NCI-H187 treated with DMSO at 0.1 percent for 48 hours (cell line): ENCODE data around the gene GNG7.
"Not testable (repeated sequence)": the region's sequence is repeated elsewhere in the genome, so short reads cannot be mapped to it uniquely, and the experiment has no call there.

ENCODE experiments used
- DNase-seq: peaks from one replicate; lab custom pipeline; 2025; lab: John Stamatoyannopoulos, UW

Gene GNG7

DNA sequence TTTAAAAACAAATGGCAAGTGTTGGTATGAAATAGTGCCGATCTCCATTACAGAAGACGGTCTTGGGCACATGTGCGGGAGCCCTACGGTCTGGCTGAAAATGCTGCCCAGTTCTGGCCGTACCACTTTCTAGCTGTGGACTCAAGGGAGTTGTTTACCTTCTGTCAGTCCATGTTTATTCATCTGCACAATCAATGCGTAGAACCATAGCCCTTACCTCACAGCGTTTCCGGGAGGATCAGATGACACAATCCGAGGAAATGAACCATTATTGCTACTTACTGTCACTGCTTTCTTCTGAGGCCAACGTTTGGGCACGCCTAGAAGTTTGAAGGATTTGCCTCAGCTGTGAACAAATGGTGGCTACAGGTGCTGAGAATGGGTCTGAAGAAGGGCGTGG lies 195.4 kb downstream of the GNG7 start:
- DNase-seq: peak; percentile 89

DNA sequence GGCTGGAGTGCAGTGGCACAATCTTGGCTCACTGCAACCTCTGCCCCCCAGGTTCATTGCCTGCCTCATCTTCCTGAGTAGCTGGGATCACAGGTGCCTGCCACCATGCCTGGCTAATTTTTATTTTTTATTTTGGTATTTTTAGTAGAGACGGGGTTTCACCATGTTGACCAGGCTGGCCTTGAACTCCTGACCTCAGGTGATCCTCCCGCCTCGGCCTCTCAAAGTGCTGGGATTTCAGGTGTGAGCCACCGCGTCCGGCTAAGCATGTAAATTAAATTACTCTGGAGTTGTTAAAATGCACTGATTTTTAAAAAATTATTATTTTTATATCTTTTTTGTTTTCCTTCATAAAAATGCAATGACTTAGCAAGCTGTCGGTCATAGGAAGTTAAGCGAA lies 195.8 kb downstream of the GNG7 start:
- not testable (repeated sequence) for DNase-seq

DNA sequence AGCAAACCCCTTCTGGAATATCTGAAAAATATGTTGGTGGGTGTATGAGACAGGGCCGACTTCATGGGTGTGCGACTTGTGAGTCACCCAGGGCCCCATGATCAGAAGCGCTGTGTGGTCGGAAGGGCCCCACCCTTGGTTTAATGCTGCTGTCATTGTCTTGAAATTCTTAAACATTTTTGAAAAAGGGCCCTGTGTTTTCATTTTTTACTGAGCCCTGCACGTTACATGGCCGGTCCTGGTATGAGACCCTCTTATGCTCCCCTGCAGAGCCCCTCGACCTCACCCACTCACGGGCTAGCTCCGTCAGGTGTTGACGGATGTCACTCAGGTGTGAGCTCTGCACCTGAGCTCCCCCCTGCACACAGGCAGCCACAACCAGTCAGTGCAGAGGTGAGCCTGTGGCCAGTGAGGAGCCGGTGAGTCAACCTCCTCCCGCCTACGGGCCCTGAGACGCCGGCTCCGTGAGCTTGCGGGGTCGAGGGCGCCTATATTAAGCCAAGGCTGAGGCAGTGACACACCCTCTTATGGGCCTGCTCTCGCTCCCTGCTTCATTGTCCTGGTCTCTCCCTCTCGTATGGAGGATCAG lies 198.9 kb downstream of the GNG7 start:
- DNase-seq: no peak

DNA sequence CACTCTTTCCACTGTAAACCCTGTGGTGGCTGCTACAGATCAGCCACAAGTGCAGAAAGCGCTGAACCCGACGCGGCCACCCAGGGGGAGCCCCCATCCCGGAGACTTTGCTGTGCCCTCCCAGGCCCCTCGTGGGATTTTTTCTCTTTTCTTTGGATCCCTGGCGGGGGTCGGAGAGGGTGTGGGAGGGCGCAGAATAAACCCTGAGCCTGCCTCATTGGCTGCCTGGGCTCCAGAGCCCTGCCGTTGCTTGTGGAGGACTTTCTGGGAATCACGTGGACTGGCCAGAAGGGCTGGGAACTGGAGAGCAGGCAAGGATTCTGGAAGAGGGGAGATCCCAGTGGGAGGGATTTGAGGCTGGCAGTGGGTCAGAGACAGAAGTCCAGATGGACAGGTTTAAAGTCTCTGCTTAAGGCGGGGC lies 201.6 kb downstream of the GNG7 start:
- DNase-seq: no peak

DNA sequence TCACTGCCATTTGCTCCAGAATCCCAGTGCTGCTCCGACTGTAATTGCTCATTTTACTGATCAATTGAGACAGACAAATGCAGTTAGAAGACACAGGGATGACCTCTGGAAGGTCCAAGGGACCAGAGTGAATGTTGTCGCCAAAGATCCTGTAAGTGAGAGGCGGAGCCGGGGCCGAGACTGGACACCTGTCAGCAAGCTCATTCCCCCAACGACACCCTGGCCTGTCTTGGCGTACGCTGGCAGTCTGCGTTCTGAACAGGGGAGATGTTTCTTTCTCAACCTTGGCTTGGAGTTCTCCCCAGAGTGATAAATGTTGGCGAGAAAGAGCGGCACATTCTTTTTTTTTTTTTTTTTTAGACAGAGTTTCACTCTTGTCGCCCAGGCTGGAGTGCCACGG lies 202.3 kb downstream of the GNG7 start:
- no peak for DNase-seq

DNA sequence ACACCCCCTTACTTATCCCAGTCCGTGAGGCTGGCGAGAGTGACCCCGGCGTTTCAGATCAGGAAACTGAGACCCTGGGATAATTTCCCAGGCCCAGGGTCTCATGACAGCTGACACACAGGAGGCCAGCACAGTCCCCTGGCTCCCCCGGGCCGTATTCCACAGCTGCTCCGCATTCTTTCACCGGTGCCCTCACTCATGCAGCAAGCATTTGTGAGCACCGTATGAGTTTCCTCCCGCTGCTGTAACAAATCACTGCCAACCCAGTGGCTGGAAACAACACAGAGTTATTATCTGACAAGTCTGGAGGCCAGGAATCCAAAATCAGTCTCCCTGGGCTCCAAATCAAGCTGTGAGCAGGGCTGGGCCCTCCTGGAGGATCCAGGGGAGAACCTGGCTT lies 205.3 kb downstream of the GNG7 start:
- no peak for DNase-seq

DNA sequence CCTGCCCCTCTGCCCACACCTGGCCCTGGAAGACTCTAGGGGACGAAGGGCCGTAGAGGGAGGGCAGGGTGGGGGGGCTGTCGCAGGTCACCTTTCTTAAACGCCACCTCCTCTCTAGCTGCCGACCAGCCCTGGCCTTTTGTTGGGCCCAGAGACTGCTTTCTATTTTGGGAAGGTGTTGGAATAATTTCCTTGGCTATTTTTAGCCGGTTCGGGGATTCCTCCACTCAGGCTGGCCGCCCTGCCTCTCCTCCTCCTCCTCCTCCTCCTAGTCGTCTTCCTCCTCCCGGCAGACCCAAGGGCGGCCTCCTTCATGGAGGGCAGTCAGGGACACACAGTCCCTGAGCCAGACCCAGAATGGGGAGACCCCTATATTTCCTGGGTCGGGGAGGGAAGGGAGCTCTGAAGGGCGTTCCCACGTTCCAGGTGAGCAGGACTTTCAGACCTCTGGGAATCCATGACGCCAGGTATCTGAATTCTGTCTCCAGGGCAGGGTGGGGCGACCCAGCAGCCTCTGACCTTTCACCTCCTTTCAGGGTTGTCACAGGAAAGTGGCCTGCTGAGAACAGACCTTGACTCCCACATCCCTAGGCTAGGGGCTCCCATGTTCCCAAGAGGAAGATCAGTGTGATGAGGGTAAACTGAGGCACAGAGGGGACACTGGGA lies 206.7 kb downstream of the GNG7 start:
- DNase-seq: no peak

DNA sequence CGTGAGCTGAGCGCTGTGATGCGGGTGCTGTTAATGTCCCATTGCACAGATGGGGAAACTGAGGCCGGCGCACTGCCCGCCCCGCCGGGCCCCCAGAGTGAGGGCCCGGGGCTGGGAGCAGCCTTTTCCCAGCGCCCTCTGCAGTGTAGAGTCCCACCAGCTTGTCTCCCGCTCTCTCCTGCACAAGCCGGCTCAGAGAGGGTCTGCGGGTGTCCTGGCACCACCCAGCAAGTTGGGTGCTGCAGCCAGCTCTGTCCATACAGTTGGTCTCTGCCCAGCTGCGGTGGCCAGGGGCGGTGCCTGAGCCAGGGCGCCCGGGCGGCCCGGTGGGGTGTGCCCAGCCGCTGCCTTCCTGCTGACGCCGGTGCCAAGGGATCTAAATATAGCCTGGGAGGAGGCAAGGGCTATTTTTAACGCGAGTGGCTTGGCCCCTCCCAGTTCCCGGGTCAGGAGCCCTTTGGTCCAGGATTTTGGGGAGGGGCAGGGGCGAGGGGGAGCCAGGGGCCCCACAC lies 207.3 kb downstream of the GNG7 start:
- DNase-seq: no peak

DNA sequence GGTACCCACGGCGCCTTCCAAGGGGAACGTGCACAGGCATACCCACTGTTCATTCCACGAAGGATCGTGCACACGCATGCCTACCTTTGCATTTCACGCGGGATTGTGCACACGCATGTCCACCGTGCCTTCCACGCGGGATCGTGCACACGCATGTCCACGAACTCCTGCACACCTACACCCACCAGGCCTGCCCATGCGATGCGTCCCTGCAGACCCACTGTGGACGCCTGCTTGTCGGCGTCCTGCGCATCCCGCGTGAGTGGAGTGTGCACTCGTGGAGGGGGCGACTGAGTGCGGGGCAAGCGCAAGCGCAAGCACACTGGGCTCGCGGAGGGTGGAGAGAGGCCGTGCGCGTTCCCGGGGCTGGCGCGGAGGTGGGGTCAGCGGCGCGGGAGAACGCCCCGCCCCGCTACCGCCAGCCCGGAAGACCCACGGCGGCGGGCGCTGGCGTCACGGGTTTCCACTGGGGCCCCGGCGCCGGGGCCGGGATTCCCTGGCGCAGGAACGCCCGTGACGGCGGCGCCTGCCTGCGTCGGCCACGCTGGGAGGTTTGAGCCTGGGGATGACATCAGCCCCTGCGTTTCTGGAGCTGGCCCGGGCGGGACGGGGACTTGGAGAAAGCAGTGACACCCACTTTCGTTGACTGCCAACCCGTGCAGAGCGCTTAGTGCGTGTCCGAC lies 207.9 kb downstream of the GNG7 start:
- DNase-seq: no peak

DNA sequence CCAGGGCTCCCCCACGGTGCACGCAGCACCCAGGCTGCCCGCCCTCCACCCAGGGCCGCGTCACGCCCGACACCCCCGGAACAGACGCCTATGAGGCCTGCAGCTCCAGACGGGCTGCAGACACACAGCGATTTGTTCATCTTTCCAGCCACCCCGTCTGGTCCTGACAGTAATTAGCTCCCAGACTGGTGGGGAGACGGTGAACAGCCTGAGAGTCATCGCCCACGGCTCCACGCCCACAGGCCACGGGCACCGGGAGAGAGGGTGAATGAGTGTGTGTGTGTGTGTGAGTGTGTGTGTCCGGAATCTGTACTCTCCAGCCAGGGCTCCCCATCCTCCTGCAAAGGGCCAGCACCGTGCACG lies 208.4 kb downstream of the GNG7 start:
- DNase-seq: no peak

DNA sequence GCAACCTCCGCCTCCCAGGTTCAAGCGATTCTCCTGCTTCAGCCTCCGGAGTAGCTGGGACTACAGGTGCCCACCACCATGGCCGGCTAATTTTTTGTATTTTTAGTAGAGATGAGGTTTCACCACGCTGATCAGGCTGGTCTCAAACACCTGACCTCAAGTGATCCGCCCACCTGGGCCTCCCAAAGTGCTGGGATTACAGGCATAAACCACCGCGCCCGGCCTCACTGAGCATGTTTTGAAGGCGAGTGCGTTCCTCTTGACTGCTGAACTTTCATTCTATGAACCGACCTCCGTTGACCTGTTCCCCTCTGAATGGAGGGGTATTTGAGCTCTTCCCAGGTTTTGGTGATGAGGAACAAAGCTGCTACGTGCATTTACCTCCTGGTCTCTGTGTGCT lies 209.0 kb downstream of the GNG7 start:
- not testable (repeated sequence) for DNase-seq

DNA sequence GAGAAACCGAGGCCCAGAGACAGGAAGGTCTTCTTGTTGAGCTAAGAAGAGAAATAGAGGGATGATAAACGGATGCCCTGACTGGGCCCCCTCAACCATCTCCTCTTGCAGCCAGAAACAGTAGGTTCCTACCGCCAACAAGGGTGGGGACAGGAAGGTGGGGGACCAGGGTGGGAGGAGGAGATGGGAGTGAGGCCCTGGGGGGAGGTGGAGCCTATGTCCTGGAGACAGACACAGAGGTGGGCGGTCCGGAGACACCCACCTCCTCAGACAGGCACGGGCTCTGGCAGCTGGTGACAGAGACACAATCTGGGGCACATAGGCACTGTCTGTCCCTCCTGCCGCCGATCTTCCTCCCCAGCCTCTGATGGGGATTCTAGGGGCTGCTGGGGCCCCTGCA lies 209.6 kb downstream of the GNG7 start:
- no peak for DNase-seq

DNA sequence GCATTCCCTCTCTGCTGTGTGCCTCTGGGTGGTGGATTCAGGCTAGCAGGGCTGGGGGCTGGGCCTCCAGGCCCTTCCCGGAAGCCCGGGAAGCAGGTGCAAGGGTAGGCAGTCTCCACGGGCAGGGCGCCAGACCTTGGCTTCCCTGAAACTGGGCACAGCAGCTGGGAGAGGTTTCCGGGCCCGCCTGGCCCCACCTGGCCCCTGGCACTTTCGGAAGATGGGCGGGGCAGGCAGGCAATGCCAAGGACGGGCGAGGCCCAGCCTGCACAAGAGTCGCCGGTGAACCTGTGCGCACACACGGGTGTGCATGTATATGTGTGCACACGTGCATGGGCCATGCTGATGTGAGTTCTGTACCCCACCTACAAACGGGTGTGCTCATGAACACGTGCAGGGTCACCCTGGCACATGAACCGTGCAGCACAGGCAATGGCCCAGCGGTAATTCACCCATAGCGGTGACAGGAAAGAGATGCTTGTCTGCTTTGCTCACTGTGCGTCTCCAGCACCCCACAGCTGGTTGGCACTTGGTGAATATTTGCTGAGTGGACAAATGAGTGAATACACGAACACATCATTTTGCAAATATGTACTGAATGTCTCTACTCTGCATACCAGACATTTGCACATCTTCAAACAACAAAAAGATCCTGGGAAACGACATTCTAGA lies 211.2 kb downstream of the GNG7 start:
- DNase-seq: no peak

DNA sequence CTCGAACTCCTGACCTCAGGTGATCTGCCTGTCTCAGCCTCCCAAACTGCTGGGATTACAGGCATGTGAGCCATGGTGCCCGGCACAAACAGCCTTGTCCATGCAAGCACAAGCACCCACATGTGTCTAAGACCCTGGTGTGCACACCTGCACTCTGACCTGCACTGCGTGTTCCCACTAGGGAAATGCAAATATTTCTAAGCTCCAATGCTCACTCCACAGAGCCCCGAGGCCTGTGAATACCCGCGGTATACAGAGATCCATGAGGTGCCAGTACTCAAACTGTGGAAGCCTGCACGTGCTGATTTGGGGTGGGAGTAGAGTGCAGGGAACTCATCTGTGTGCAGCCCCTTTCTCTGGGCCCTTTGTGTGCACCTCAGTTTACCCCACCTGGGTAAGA lies 211.8 kb downstream of the GNG7 start:
- no peak for DNase-seq

DNA sequence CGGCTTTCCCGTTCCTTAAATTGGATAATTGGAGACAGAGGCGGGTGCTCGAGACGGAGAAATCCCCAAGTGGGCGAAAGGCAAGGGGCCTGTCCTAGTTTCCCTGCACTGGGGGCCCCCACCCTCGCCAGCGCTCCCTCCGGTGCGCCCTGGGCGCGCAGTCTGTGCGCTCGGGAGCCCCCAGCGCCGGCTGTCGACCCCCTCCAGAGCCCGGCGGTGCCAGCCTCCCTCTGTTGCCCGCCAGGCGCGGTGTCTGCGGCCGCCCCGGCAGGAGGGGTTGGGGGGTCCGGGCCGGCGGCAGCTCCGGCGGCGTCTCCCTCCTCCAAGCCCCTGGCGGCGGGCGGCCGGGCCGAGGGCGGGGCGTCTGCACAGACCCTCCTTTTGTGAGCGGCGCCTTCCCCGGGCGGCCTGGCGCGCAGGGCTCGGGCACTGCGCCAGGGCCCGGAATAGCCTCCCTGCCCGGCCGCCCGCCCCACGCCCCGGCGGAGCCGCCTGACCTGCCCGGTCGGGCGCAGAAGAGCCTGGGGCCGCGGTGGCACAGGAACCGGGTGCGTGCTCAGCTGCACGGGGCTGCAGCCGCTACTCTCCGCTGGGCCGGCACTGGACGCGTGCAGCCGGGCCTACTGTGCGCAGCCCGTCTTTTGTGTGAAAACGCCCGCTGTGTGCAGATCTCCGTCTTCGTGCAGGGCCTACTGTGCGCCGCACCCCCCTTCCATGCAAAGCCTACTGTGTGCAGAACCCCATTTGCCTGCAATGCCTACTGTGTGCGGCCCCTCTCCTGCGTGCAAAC lies 213.4 kb downstream of the GNG7 start:
- DNase-seq: no peak

DNA sequence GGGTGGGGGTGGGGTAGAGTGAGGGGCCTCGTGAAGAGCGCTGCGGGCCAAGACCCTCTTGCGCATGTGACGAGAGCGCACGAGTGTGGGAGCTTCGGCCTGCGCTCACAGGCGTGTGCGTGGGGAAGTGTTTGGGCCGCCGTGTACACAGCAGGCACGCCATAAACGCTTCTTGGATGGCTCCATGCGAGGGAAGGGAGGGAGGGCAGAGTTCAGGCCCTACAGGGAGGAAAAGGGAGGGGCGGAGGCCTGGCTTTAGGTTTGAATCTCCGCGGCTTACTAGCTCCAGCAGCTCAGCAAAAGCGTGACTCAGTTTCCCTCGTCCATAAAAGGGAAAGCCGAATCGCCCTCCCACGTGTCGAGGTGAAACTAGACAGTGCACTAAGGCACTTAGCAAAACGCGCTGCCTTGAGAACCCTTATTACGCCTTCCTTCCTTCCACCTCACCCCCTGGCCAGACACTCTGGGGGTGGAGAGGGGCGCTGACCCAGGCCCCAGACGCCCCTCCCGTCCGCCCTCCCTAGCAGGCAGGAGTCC lies 214.0 kb downstream of the GNG7 start:
- no peak for DNase-seq

DNA sequence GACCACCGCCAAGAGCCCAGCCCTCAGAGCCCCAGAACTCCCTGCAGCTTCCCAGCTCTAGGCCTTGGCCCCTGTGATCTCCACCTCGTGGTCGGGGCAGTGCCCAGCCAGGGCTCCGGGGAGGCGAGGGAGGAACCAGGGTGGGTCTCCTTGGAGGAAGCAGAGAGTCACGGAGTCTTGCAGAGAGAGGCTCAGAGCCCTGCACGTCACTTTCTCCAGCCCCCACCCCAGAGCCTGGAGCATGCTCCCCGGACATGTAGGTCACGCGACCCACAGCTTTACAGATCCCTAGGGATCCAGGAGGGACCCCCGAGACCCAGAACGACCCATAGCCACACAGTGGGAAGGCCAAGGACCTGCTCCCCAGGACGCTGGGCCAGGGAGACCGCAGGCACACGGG lies 214.7 kb downstream of the GNG7 start:
- no peak for DNase-seq

DNA sequence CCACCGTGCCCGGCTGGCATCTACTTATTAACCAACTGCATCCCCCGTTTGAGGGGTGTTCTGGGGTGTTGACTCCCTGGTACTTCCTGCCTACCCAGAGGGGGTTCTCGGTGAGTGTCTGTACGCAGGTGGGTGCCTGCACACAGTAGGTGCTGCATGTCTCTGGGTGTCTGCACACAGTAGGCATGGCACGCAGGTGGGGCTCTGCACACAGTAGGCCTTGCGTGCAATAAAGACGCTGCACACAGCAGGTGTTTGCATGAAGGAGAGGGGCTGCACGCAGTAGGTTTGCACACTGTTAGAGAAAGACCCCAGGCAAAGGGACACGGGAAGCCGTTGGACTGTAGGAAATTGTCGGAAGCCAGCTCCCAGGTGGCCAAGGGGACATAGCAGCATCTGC lies 215.4 kb downstream of the GNG7 start:
- DNase-seq: no peak

DNA sequence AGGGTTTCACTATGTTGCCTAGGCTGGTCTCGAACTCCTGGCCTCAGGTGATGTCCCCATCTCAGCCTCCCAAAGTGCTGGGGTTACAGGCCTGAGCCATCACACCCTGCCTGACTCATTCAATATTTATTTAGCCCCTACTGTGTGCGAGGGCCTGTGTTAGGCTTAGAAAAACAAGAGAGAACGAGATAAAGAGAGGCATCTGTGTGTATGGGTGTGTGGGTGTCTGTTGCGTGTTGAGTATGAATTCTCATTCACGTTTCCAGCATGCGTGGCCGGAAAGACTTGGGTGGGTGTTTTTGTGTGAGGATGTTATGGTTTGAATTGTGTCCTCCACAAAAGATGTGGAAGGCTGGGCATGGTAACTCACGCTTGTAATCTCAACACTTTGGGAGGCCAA lies 217.1 kb downstream of the GNG7 start:
- DNase-seq: no peak

DNA sequence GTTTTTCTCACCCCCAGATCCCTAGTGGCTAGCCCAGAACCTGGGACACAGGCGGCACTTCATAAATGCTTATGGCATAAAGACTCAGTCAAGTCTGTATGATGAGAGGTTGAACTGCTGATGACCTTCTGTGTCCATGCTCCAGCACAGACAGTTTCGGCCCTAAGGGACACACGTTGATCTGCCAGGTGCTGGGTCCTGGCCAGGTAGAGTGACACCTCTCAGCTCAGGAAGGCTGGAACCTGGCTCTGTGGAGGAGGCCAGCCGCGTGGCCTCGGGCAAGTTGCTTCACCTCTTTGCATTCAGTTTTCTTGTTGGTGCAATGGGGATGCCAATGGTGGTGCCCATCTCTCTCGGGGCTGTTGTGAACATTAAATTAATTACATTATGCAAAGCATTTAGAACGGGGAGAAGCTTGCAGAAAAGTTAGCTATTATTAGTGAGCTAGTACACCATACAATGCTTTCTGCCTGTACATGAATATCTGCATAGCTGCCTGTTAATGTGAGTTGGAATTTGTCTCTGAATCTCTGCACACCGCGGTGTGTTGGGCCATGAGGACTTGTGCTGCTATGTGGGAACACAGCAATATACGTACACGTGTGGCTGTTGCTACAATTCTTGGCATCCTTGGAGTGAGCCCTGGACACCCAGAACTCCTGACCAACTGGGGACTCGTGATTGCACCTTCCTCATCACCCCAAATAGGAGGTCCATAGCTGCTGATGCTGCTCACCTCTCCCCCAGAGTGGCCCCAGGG lies 218.1 kb downstream of the GNG7 start:
- DNase-seq: no peak

DNA sequence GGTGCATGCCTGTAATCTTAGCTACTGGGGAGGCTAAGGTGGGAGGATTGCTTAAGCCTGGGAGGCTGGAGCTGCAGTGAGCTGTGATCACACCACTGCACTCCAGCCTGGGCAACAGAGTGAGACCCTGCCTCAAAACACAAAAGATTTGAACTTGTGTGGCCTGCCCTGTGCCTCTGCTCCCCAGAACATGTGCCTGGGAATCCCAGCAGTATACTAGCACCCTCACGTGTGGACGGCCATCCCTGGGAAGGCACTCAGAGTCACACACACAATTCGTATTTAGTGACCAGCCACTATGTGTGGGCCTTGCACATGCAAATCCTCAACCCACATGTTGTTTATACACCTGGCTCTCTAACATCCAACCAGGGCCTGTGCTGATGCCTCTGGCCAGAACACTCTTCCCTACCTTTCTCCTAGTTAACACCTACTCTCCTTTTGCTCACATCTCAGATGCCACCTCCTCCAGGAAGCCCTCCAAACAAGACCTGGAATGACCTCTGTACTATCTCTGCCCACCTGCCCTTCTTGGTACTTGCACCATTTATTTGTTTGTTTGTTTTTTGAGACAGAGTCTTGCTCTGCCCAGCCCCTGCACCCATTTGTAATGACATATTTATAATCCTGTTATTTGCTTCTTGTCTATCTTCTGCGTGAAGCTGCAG lies 218.9 kb downstream of the GNG7 start:
- DNase-seq: no peak
